HG02840 (cell line): ENCODE data around the gene YPEL4.
A peak's percentile ranks its signal among the peaks of the same experiment; 100 is the strongest.
"Not testable (repeated sequence)": the region's sequence is repeated elsewhere in the genome, so short reads cannot be mapped to it uniquely, and the experiment has no call there.

Source experiments
- ATAC-seq: cut with Tn5 transposase; IDR thresholded peaks from one replicate; pipeline ENCODE4 v1.9.1; 2021; ENCODE audit warnings: mild to moderate bottlenecking, moderate library complexity, moderate number of reproducible peaks; ENCODE audit not compliant: unreplicated experiment, low FRiP score

The YPEL4 gene

GRCh38 chr11:57649826-57650738, at the start of gene YPEL4:
Gene YPEL4, minus strand, starts transcription at chr11:57649912. Its CDS starts 2,805 bp downstream, at chr11:57647107.
- no peak for ATAC-seq

- no peak for ATAC-seq
Measured at GRCh38 chr11:57698843-57699365, 49.2 kb upstream of the YPEL4 start.

GRCh38 chr11:57690474-57690873, 40.8 kb upstream of the YPEL4 start:
- ATAC-seq, result not testable (repeated sequence)

- ATAC-seq, result no peak
Measured at GRCh38 chr11:57681168-57681567, 31.5 kb upstream of the YPEL4 start.

- no peak for ATAC-seq
Measured at GRCh38 chr11:57680552-57680874, 30.8 kb upstream of the YPEL4 start.

- no peak for ATAC-seq
Measured at GRCh38 chr11:57679396-57679795, 29.7 kb upstream of the YPEL4 start.

- ATAC-seq, result no peak
Measured at GRCh38 chr11:57675176-57675941, 25.6 kb upstream of the YPEL4 start.

- no peak for ATAC-seq
Measured at GRCh38 chr11:57674251-57674650, 24.5 kb upstream of the YPEL4 start.

- ATAC-seq, result peak; percentile 9
Measured at GRCh38 chr11:57668434-57668782, 18.7 kb upstream of the YPEL4 start.

- peak; percentile 84 for ATAC-seq
Measured at GRCh38 chr11:57667736-57668433, 18.2 kb upstream of the YPEL4 start, which contains the start of gene ZDHHC5. Gene ZDHHC5, plus strand, starts transcription at chr11:57668114. Its CDS starts 4,977 bp downstream, at chr11:57673091.

- ATAC-seq, result peak; percentile 72
Measured at GRCh38 chr11:57667117-57667735, 17.5 kb upstream of the YPEL4 start.

GRCh38 chr11:57663975-57664374, 14.3 kb upstream of the YPEL4 start:
- ATAC-seq, result no peak

GRCh38 chr11:57662893-57663292, 13.2 kb upstream of the YPEL4 start:
- no peak for ATAC-seq

- no peak for ATAC-seq
Measured at GRCh38 chr11:57659669-57660068, 10.0 kb upstream of the YPEL4 start.

GRCh38 chr11:57658023-57658361, 8.3 kb upstream of the YPEL4 start:
- no peak for ATAC-seq

GRCh38 chr11:57657194-57658022, 7.7 kb upstream of the YPEL4 start, which contains the start of gene CLP1:
Gene CLP1, plus strand, starts transcription at chr11:57657762. Its CDS starts 1,715 bp downstream, at chr11:57659477.
- peak; percentile 99 for ATAC-seq

- ATAC-seq, result no peak
Measured at GRCh38 chr11:57656885-57657193, 7.1 kb upstream of the YPEL4 start.

GRCh38 chr11:57653163-57653562, 3.5 kb upstream of the YPEL4 start:
- no peak for ATAC-seq

- ATAC-seq, result no peak
Measured at GRCh38 chr11:57652662-57653061, 3.0 kb upstream of the YPEL4 start.

- not testable (repeated sequence) for ATAC-seq
Measured at GRCh38 chr11:57652230-57652629, 2.5 kb upstream of the YPEL4 start.
